NCI-H1694 treated with DMSO at 0.1 percent for 48 hours (cell line): ENCODE results near the gene DBN1.

ENCODE experiments used
- DNase-seq: peaks from one replicate; lab custom pipeline; 2025; lab: John Stamatoyannopoulos, UW

DBN1 gene

GRCh38 chr5:177473443-177474001 lies at the start of gene DBN1:
DBN1 (minus strand) TSS chr5:177473634; CDS start chr5:177473521, 113 bp downstream.
- peak; percentile 24 for DNase-seq

- DNase-seq = no peak
Measured at GRCh38 chr5:177520916-177521513, 47.6 kb upstream of the DBN1 start.

- DNase-seq = no peak
Measured at GRCh38 chr5:177520271-177520670, 46.8 kb upstream of the DBN1 start.

GRCh38 chr5:177519463-177520235 lies 46.2 kb upstream of the DBN1 start:
- DNase-seq = no peak

GRCh38 chr5:177516601-177517568 lies 43.5 kb upstream of the DBN1 start, which contains the start of gene DDX41:
DDX41 (minus strand) TSS chr5:177516961; CDS start chr5:177516945, 16 bp downstream.
- DNase-seq = peak; percentile 95

GRCh38 chr5:177515580-177515979 lies 42.1 kb upstream of the DBN1 start:
- DNase-seq = no peak

- DNase-seq = no peak
Measured at GRCh38 chr5:177514541-177514940, 41.1 kb upstream of the DBN1 start.

GRCh38 chr5:177513500-177513899 lies 40.1 kb upstream of the DBN1 start:
- DNase-seq = no peak

GRCh38 chr5:177512736-177513380 lies 39.4 kb upstream of the DBN1 start:
- no peak for DNase-seq

GRCh38 chr5:177511796-177512675 lies 38.6 kb upstream of the DBN1 start:
- no peak for DNase-seq

- no peak for DNase-seq
Measured at GRCh38 chr5:177511181-177511580, 37.7 kb upstream of the DBN1 start.

GRCh38 chr5:177510567-177511053 lies 37.2 kb upstream of the DBN1 start:
- no peak for DNase-seq

GRCh38 chr5:177509991-177510566 lies 36.6 kb upstream of the DBN1 start:
- DNase-seq = no peak

GRCh38 chr5:177509381-177509951 lies 36.0 kb upstream of the DBN1 start, which contains the start of gene DOK3:
DOK3 (minus strand) TSS chr5:177509826; CDS start chr5:177509540, 286 bp downstream.
- no peak for DNase-seq

- no peak for DNase-seq
Measured at GRCh38 chr5:177508837-177509236, 35.4 kb upstream of the DBN1 start.

GRCh38 chr5:177508221-177508611 lies 34.8 kb upstream of the DBN1 start:
- DNase-seq = no peak

GRCh38 chr5:177507596-177508220 lies 34.3 kb upstream of the DBN1 start:
- DNase-seq = no peak

GRCh38 chr5:177507165-177507564 lies 33.7 kb upstream of the DBN1 start:
- DNase-seq = no peak

GRCh38 chr5:177505075-177505474 lies 31.6 kb upstream of the DBN1 start:
- DNase-seq = no peak
